HG03378 (cell line): ENCODE measurements around the gene CCDC142.

ENCODE experiments used
- ATAC-seq: cut with Tn5 transposase; IDR thresholded peaks from one replicate; pipeline ENCODE4 v1.9.1; 2021; ENCODE audit warnings: mild to moderate bottlenecking, moderate library complexity; ENCODE audit not compliant: unreplicated experiment

Gene CCDC142

DNA sequence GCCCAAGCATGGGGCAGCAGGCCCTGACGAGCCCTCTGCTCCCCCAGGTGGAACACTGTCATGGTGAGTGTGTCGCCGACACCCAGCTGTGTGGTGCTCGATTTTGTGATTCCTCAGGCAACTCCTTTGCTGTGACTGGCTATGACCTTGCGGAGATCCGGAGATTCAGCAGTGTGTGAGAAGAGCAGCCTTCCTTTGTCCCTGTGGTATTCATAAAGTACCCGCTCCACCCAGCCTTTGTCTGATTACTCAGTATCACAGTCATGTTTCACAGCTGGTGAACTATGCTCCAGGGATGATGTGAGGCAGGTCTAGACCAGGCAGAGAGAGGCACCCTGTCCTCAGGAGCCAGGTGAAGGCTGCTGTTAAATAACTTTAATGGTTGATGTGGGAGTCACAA lies 57.3 kb downstream of the CCDC142 start:
- ATAC-seq: no peak

DNA sequence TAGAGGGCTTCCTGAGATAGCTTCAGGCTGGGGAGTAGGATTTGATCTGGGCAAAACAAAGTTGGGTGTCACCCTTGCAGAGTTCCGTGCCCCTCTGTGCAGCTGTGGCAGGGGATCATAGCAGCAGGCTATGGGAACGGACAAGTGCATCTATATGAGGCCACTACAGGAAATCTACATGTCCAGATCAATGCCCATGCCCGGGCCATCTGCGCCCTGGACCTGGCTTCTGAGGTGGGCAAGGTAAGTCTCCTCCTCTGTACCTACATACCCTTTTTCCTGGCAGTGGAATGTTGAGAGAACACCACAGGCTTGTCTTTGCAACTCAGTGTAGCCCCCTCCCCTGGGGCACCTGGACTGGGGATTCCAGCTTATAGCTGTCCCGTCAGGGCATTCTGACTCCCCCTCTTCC lies 57.8 kb downstream of the CCDC142 start:
- no peak for ATAC-seq

GRCh38 chr2:74424139-74424992 lies 58.4 kb downstream of the CCDC142 start:
- ATAC-seq: no peak
